HG02885 (cell line): ENCODE data around the gene LAMA5.

Experiments
- ATAC-seq: cut with Tn5 transposase; IDR thresholded peaks from one replicate; pipeline ENCODE4 v1.9.1; 2021; ENCODE audit warnings: mild to moderate bottlenecking; ENCODE audit not compliant: unreplicated experiment, poor library complexity

LAMA5 gene

GRCh38 chr20:62367136-62367632 lies at the start of gene LAMA5:
LAMA5 (minus strand) TSS chr20:62367312; CDS start chr20:62367245, 67 bp downstream.
- ATAC-seq = peak; percentile 35

- ATAC-seq = no peak
Observed at GRCh38 chr20:62415354-62416111, 48.4 kb upstream of the LAMA5 start.

GRCh38 chr20:62413896-62414481 lies 46.9 kb upstream of the LAMA5 start:
- ATAC-seq = no peak

GRCh38 chr20:62413025-62413570 lies 46.0 kb upstream of the LAMA5 start:
- no peak for ATAC-seq

GRCh38 chr20:62412194-62413024 lies 45.3 kb upstream of the LAMA5 start:
- no peak for ATAC-seq

- ATAC-seq = no peak
Observed at GRCh38 chr20:62411479-62412193, 44.5 kb upstream of the LAMA5 start.

GRCh38 chr20:62410746-62411478 lies 43.8 kb upstream of the LAMA5 start:
- no peak for ATAC-seq

GRCh38 chr20:62409931-62410745 lies 43.0 kb upstream of the LAMA5 start:
- no peak for ATAC-seq

GRCh38 chr20:62409086-62409853 lies 42.2 kb upstream of the LAMA5 start:
- ATAC-seq = no peak

- no peak for ATAC-seq
Observed at GRCh38 chr20:62408640-62409039, 41.5 kb upstream of the LAMA5 start.

- ATAC-seq = no peak
Observed at GRCh38 chr20:62408055-62408454, 40.9 kb upstream of the LAMA5 start.

- ATAC-seq = peak; percentile 91
Observed at GRCh38 chr20:62407221-62407992, 40.3 kb upstream of the LAMA5 start, which contains the start of gene CABLES2. CABLES2 (minus strand) TSS chr20:62407285; CDS start chr20:62407276, 9 bp downstream.

GRCh38 chr20:62406635-62407176 lies 39.6 kb upstream of the LAMA5 start:
- ATAC-seq = peak; percentile 2

- no peak for ATAC-seq
Observed at GRCh38 chr20:62405981-62406513, 38.9 kb upstream of the LAMA5 start.

GRCh38 chr20:62405108-62405980 lies 38.2 kb upstream of the LAMA5 start:
- ATAC-seq = no peak

- ATAC-seq = no peak
Observed at GRCh38 chr20:62404761-62405107, 37.6 kb upstream of the LAMA5 start.
